MM.1S (cell line): ENCODE data around the gene HMG20A.

Experiments
- DNase-seq: peaks from one replicate; pipeline ENCODE4 v3.0.0-alpha.2; 2015
- H2AFZ ChIP-seq: fragments of 300-600 bp; sonication (generic); 2 replicates; pipeline ENCODE4 v1.6.0; 2016; ENCODE audit warnings: antibody characterized with exemption, low read length
- H3F3A ChIP-seq: fragments of 300-600 bp; sonication (generic); 2 replicates; pipeline ENCODE4 v1.6.1; 2016; ENCODE audit warnings: mild to moderate bottlenecking, antibody characterized with exemption, low read length, moderate library complexity, mixed read lengths; ENCODE audit not compliant: insufficient read depth
- H3K27ac ChIP-seq: fragments of 300-600 bp; sonication (generic); 2 replicates; pipeline ENCODE4 v1.5.1; 2016; ENCODE audit warnings: mild to moderate bottlenecking, low read length
- H3K27me3 ChIP-seq: fragments of 300-600 bp; sonication (generic); replicated peaks from 2 replicates; pipeline ENCODE4 v1.6.0; 2016; ENCODE audit warnings: low read length; ENCODE audit not compliant: insufficient read depth
- H3K36me3 ChIP-seq: fragments of 300-600 bp; sonication (generic); replicated peaks from 2 replicates; pipeline ENCODE4 v1.6.1; 2016; ENCODE audit warnings: mild to moderate bottlenecking, low read length, mixed read lengths; ENCODE audit not compliant: insufficient read depth
- H3K4me1 ChIP-seq: fragments of 300-600 bp; sonication (generic); 2 replicates; pipeline ENCODE4 v1.6.1; 2016; ENCODE audit warnings: low read length, mixed read lengths
- H3K4me2 ChIP-seq: fragments of 300-600 bp; sonication (generic); 2 replicates; pipeline ENCODE4 v1.6.0; 2016; ENCODE audit warnings: low read depth, low read length
- H3K4me3 ChIP-seq: fragments of 300-600 bp; sonication (generic); 2 replicates; pipeline ENCODE4 v1.5.1; 2016; ENCODE audit warnings: low read length, mixed read lengths
- H3K79me2 ChIP-seq: fragments of 300-600 bp; sonication (generic); 2 replicates; pipeline ENCODE4 v1.6.1; 2016; ENCODE audit warnings: mixed run types, low read length, mixed read lengths
- H3K9ac ChIP-seq: fragments of 300-600 bp; sonication (generic); 2 replicates; pipeline ENCODE4 v1.6.1; 2016; ENCODE audit warnings: low read length, mixed read lengths
- H3K9me2 ChIP-seq: fragments of 300-600 bp; sonication (generic); replicated peaks from 2 replicates; pipeline ENCODE4 v1.6.1; 2016; ENCODE audit warnings: mild to moderate bottlenecking, low read length, mixed read lengths; ENCODE audit not compliant: insufficient read depth
- H3K9me3 ChIP-seq: fragments of 300-600 bp; sonication (generic); replicated peaks from 2 replicates; pipeline ENCODE4 v1.6.1; 2016; ENCODE audit warnings: mild to moderate bottlenecking, low read length, mixed read lengths; ENCODE audit not compliant: insufficient read depth
- H4K20me1 ChIP-seq: fragments of 300-600 bp; sonication (generic); 2 replicates; pipeline ENCODE4 v1.6.1; 2016; ENCODE audit warnings: mild to moderate bottlenecking, low read length, moderate library complexity, mixed read lengths; ENCODE audit not compliant: insufficient read depth
- CTCF ChIP-seq: fragments of 300-600 bp; sonication (generic); IDR thresholded peaks from 2 replicates; pipeline ENCODE4 v1.5.1; 2016; ENCODE audit warnings: antibody characterized with exemption, low read length, mixed read lengths
- EZH2 ChIP-seq: fragments of 300-600 bp; sonication (generic); optimal IDR thresholded peaks from 2 replicates; pipeline ENCODE3; 2017; ENCODE audit warnings: low read depth, mild to moderate bottlenecking, antibody characterized with exemption, low read length, mixed read lengths
- EZH2phosphoT487 ChIP-seq: fragments of 300-600 bp; sonication (generic); IDR thresholded peaks from 2 replicates; pipeline ENCODE4 v1.6.1; 2018; ENCODE audit warnings: antibody characterized with exemption, low read length

The HMG20A gene

GRCh38 chr15:77528290-77528967, 107.7 kb downstream of the HMG20A start:
- Histone ChIP-seq H4K20me1 (no peaks in the 10 kb centered on the region), H3K27ac (no peak overlapping the region), H3K79me2 (no peaks in the 10 kb centered on the region), H3K4me3 (no peak overlapping the region), H3K9me2 (no peaks in the 10 kb centered on the region), H3F3A (no peaks in the 10 kb centered on the region), H3K4me1 (no peaks in the 10 kb centered on the region), H2AFZ (no peak overlapping the region), H3K4me2 (no peak overlapping the region), H3K9ac (no peak overlapping the region), H3K9me3 (no peaks in the 10 kb centered on the region), H3K27me3 (peaks cover 6% of the 10 kb centered on the region; the same call in 1 of the 2 replicates), H3K36me3 (no peaks in the 10 kb centered on the region)
- TF ChIP-seq EZH2 (no peak), EZH2phosphoT487 (no peak), CTCF (no peak)
- DNase-seq = no peak

GRCh38 chr15:77528968-77529319, 108.3 kb downstream of the HMG20A start:
- H2AFZ ChIP-seq = no peak overlapping the region
- no peaks in the 10 kb centered on the region for H3F3A ChIP-seq
- H3K9ac ChIP-seq = no peak overlapping the region
- H3K9me3 ChIP-seq = no peaks in the 10 kb centered on the region
- no peaks in the 10 kb centered on the region for H3K36me3 ChIP-seq
- no peaks in the 10 kb centered on the region for H3K79me2 ChIP-seq
- H3K4me2 ChIP-seq = no peak overlapping the region
- no peaks in the 10 kb centered on the region for H3K9me2 ChIP-seq
- DNase-seq = no peak
- no peaks in the 10 kb centered on the region for H3K4me1 ChIP-seq
- H3K27me3 ChIP-seq = peaks cover 6% of the 10 kb centered on the region; the same call in 1 of the 2 replicates
- H4K20me1 ChIP-seq = no peaks in the 10 kb centered on the region
- H3K4me3 ChIP-seq = no peak overlapping the region
- no peak overlapping the region for H3K27ac ChIP-seq
- no peak for TF ChIP-seq EZH2
- TF ChIP-seq EZH2phosphoT487 = no peak
- no peak for TF ChIP-seq CTCF

DNA sequence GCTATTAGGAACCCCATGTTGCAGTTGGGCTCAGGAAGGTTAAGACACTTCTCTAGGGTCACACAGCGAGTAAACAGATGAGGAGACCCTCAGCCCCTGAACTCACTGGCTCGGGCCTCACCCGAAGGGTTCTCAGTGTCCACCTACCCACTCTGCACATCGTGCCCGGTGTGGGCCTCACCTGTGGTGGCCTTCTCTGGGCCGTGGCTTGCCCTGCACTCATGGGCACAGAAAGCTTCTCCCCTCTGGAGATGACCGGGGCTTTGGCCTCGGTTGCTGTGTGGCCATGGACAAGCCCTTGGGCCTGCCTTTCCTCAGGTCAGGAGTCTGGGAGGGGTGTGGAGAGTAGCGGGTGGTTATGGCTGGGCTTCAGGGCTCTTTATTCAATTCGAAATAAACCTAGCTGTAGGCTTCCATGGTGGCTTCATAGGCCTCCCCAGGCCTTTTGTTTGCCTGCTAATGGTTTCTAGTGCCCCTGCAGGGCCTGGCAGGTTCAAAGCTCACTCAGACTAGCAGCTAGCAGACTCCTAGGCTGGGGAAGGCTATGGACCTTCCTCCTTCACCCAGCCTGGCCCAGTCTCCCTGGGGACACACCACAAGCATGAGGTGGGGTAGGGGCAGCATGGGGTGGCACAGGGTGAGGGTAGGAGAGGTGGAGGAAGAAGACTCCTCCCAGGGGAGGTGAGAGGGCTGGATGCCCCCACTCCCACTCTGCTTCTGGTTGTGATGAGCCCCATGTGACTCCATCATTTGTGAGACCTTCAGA, 108.9 kb downstream of the HMG20A start:
- Histone ChIP-seq H3F3A (no peaks in the 10 kb centered on the region), H3K79me2 (no peaks in the 10 kb centered on the region), H3K9ac (no peak overlapping the region), H3K9me2 (no peaks in the 10 kb centered on the region), H3K36me3 (no peaks in the 10 kb centered on the region), H2AFZ (no peak overlapping the region), H3K9me3 (no peaks in the 10 kb centered on the region), H4K20me1 (no peaks in the 10 kb centered on the region), H3K4me1 (no peaks in the 10 kb centered on the region), H3K27me3 (peaks cover 6% of the 10 kb centered on the region; the same call in 1 of the 2 replicates), H3K4me3 (no peak overlapping the region), H3K4me2 (no peak overlapping the region), H3K27ac (no peak overlapping the region)
- TF ChIP-seq CTCF (no peak), EZH2 (no peak), EZH2phosphoT487 (no peak)
- no peak for DNase-seq
